Measurements from ENCODE around the gene DSC1.
A peak's percentile ranks its signal among the peaks of the same experiment; 100 is the strongest.

DNA sequence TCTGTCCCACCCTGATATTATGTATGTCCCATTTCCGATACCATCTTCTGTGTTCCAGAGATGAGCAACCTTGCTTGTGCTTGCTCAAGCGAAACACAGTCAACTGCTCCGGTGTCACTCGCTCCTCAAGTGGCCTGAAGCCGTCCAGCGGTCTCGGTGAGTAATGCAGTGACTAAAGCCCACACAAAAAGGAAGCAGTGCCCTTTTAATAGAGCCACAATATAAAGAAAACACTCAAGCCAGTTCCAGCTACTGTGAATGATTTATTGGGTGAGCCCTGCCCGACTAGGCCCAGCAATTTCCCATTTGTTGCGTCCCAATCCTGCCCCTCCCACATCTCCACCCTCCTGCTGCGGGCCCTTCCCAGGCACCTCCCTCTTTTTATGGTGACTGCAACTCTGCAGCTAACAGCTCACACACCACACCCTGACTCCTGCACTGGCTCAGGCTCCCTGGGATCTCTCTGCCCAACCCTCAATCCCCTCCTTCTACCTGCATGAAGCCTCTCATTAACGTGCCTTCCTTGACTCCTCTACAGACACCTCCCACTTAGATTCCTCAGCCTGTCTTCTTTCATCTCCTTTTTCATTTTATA lies 44.2 kb upstream of the DSC1 start:
- TF ChIP-seq, protein P1, sequence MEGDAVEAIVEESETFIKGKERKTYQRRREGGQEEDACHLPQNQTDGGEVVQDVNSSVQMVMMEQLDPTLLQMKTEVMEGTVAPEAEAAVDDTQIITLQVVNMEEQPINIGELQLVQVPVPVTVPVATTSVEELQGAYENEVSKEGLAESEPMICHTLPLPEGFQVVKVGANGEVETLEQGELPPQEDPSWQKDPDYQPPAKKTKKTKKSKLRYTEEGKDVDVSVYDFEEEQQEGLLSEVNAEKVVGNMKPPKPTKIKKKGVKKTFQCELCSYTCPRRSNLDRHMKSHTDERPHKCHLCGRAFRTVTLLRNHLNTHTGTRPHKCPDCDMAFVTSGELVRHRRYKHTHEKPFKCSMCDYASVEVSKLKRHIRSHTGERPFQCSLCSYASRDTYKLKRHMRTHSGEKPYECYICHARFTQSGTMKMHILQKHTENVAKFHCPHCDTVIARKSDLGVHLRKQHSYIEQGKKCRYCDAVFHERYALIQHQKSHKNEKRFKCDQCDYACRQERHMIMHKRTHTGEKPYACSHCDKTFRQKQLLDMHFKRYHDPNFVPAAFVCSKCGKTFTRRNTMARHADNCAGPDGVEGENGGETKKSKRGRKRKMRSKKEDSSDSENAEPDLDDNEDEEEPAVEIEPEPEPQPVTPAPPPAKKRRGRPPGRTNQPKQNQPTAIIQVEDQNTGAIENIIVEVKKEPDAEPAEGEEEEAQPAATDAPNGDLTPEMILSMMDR (IDR thresholded peaks at IDR 0.05; ENCODE audit: poor library complexity), result peak; percentile 20
- no peak for TF ChIP-seq EZH2phosphoT487 (IDR thresholded peaks at IDR 0.05; ENCODE audit: low read depth, severe bottlenecking, unreplicated experiment)
- no peak for TF ChIP-seq EZH2 (IDR thresholded peaks at IDR 0.05; ENCODE audit: borderline replicate concordance)

Measured in hepatocyte (in vitro differentiated cells).